Left ventricle myocardium superior (tissue), 1 donor: Measurements from ENCODE around the gene OGDH. TPM values are rescaled to one million over a fixed set of nuclear protein-coding genes. Genes with fewer than 3 reads are reported as not detected.
"Not testable (repeated sequence)": the region's sequence is repeated elsewhere in the genome, so short reads cannot be mapped to it uniquely, and the experiment has no call there.

Source experiments
- ATAC-seq: fragments of 200-7000 bp; cut with Tn5 transposase; one replicate; pipeline ENCODE4 v1.9.1; 2020; ENCODE audit warnings: mild to moderate bottlenecking, moderate library complexity
- DNase-seq: peaks from one replicate; pipeline ENCODE4 v3.0.0-alpha.2; 2020
- intact Hi-C: fragments of 100-400 bp; cut with micrococcal nuclease; formaldehyde crosslinking; loops from one replicate; pipeline ENCODE4 v1.11.0; 2022
- total RNA-seq: library from RNA; stranded (reverse); fragmentation: NEBNext Ultra II Directional; extraction: Animal tissue kit (Norgen Biotek cat#: 25700); gene quantifications from one replicate; pipeline ENCODE4 v1.2.1, GENCODE V29; 2021
- donor health status: DM: no; HTN: yes; CAD: no; lungs with severe emphysema.

Gene OGDH
- total RNA-seq, 1 donor from 2014 or later, result 701 TPM

DNA sequence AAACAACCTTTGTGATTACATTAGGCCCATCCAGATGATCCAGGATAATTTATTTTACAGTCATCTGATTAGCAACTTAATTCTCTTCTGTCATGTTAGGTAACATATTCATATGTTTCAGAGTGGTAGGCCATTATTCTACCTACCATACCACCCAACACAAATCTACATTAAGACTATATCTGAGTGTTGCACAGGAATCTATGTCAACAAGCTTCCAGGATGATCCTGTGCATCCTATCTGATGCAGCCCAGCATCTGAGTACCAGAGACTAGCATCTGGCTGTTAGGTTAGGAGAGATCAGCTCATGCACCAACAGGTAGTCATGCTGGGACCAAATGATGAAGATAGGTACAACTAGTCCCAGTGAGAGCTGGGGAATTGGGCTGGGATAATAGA is 31.4 kb upstream of the OGDH start:
- no peak for ATAC-seq
- intact Hi-C loops, result no loop called here

GRCh38 chr7:44576228-44576627 is 30.2 kb upstream of the OGDH start:
- intact Hi-C loops, result no loop called here
- ATAC-seq (no peak), DNase-seq (no peak)

More for the DNA sequence above, 31.4 kb upstream of the OGDH start:
- DNase-seq, result no peak

DNA sequence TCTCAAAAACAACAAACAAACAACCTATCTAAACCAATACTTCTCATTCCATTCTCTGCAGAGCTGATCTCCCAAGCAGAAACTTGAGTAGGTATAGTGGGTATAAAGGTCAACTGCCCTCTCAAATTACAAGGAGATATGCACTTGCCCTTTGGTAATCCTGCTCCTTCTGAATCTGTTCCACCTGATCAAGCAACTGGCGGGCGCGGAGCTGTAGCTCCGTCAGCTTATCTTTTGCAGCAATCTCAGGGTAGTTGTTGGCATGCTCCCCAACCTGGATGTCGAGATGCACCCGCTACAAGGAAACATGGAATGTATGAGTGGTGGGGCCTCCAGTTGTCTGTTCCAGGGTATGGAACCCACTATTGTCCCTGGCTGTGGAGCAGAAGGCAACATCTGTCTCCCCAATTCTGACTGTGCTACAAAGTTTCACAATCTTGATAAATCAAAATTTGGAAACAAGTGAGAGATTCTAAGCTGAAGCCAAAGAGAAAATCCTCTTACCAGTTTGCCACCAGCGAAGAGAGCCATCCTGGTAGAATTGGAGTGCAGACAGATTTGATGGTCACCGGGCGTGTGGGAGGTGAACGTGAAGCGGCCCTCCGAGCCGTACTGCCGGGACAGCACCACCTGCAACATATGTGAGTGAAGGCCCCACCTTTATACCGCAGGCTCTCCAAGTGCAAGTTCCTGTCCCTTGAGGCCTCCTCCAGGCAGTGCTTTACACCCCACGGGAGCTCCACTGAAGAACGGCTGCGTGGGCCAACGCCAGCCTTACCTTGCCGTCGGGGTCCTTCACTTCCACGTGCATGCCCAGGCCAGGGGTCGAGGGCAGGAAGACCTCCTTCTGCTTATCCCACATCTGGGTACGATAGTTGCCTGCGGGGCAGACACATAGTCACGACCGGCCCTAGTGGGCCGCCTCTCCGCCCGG is 25.2 kb upstream of the OGDH start:
- ATAC-seq, result peak; percentile 5
- intact Hi-C loops, result no loop called here
- no peak for DNase-seq

DNA sequence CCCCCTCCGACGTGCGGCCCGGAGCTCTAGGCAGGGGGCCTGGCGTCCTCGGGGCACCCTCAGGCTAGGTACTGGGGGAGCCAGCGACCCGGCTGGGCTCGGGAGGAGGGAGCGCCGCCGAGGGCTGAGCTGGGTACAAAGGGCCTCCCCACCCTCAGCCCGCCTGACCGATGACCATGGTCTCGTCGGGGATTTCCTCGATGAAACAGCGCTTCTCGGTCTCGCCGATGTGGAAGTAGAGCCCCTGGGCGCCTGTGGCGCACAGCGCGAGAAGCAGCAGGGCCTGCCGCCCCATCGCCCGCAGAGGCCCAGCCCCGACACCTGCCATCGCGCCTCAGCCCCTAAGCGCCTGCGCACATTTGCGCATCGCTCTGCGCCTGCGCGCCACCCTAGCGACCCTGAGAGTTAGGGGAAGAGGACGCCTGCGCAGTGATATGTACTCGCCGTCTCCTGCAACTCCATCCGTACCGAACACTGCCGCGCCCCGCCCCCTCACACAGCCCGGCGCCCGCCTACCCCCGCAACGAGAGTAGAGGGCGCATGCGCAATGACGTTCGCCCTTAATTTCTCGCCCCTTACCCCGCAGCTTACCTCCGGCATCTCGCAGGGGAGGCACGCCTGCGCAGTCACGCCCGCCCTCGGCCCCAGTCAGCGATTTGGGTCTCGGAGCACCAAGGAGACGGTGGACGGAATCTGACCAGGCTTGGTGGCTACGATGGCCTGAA is 24.4 kb upstream of the OGDH start, which contains the start of gene TMED4:
Gene TMED4, minus strand, starts transcription at position 353 of the 725 bp plus-strand sequence. Its CDS starts 25 bp downstream, at position 328.
- peak; percentile 100 for DNase-seq
- peak; percentile 97 for ATAC-seq
- intact Hi-C loops, result no loop called here

DNA sequence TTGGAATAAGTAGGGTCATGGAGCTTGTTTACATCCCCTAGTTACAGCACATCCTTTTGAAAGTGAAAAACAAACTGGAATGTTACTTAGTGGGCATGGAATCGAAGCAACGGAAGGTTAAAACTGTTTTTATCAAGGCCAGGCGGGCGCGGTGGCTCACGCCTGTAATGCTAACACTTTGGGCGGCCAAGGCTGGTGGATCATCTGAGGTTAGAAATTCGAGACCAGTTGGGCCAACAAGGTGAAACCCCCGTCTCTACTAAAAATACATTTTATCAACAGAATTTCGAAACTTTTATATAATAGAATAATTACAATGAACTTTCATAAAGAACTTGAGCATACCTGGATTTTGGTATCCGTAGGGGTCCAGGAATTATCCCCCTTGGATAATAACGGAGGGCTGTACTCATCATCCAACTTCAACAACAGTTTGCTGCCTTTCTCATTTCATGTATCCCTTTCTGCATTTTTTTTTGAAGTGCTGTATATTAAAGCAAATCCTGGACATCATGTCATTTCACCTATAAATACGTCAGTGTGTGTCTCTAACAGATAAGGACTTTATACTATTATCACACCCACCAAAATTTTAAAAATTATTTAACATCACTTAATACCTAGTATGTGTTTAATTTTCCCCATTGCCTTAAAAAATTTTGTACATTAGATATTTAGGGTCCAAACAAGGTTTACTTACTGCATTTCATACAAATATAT is 23.1 kb upstream of the OGDH start:
- no peak for ATAC-seq
- no peak for DNase-seq
- intact Hi-C loops, result no loop called here

DNA sequence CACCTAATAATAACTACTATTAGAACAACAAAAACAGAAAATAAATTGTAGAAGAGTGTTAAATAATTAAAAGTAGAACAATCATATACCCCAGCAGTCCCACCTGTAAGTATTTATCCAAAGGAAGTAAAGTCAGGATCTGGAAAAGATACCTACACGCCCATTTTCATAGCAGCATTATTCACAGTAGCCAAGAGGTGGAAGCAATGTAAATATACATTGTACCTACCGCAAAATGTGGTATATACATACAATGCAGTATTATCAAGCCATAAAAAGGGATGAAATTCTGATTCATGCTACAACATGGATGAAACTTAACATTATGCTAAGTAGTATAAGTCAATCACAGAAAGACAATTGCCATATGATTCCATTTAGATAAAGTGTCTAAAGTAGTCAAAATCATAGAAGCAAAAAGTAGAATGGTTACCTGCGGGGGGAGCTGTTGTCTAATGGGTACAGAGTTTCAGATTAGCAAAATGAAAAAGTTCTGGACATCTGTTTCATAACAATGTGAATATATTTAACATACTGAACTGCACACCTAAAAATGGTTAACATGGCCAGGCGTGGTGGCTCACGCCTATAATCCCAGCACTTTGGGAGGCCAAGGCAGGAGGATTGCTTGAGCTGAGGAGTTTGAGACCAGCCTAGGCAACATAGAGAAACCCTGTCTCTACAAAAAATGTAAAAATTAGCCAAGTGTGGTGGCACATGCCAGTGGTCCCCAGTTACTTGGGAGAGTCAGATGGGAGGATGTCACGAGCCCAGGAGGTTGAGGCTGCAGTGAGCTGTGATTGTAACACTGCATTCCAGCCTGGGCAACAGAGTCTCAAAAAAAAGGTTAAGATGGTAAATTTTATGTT is 18.4 kb upstream of the OGDH start:
- intact Hi-C loops, result loop anchor here (5.0 kb wide), 2 partner anchors 259 to 334 kb away; partner anchors contain the start of gene H2AZ2
- DNase-seq (no peak), ATAC-seq (peak; percentile 73)

GRCh38 chr7:44590910-44591309 is 15.5 kb upstream of the OGDH start:
- DNase-seq (no peak), ATAC-seq (no peak)
- intact Hi-C loops, result no loop called here

- DNase-seq (no peak), ATAC-seq (peak; percentile 96)
- intact Hi-C loops, result no loop called here
These were observed 10.3 kb upstream of the OGDH start for GRCh38 chr7:44595934-44596635.

DNA sequence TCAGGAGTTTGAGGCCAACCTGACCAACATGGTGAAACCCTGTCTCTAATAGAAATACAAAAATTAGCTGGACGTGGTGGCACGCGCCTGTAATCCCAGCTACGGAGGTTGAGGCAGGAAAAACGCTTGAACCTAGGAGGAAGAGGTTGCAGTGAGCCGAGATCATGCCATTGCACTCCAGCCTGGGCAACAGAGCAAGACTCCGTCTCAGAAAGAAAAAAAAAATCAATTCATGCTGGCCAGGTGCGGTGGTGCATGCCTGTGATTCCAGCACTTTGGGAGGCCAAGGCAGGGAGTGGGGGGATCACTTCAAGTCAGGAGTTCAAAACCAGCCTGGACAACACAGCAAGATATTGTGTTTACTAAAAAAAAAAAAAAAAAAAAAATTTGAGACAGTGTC is 9.2 kb upstream of the OGDH start:
- intact Hi-C loops, DNase-seq, ATAC-seq: not testable (repeated sequence)

DNA sequence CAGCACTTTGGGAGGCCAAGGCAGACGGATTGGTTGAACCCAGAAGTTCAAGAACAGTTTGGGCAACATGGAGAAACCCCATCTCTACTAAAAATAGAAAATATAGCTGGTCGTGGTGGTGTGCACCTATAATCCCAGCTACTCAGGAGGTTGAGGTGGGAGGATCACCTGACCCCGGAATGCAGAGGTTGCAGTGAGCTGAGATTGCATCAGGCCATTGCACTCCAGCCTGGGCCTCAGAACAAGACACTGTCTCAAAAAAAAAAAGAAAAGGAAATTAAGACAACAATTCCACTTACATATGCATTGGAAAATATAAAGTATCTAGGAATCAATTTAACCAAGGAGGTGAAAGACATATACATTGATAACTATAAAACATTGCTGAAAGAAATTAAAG is 7.2 kb upstream of the OGDH start:
- DNase-seq (no peak), ATAC-seq (no peak)
- intact Hi-C loops, result no loop called here

GRCh38 chr7:44602576-44602910 is 3.9 kb upstream of the OGDH start:
- ATAC-seq (no peak), DNase-seq (no peak)
- intact Hi-C loops, result no loop called here

DNA sequence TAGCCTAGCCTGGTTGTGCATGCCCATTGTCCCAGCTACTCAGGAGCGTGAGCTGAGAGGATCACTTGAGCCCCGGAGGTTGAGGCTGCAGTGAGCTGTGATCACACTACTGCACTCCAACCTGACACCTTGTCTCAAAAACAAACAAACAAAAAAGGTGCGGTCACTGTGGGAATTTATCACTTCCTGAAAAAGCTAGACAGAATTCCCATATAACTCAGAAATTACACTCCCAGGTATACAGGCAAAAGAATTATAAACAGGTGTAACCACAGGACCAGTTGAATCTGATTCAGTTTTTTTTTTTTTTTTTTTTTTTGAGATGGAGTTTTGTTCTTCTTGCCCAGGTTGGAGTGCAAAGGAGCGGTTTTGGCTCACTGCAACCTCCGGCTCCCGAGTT is 3.2 kb upstream of the OGDH start:
- DNase-seq (no peak), ATAC-seq (no peak)
- intact Hi-C loops, result no loop called here

DNA sequence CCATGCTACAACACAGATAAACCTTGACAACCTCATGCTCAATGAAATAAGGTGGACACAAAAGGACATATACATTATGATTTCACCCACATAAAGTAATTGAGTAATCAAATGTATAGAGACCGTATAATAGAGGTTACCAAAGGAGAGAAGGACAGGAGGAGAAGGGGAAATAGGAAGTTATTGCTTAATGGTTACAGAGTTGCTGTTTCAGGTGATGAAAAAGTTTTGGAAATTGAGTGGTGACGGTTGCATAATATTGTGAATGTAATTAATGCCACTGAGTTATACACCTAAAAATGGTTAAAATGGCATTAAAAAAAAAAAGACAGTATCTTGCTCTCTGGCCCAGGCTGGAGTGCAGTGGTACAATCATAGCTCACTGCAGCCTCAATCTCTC is 1.5 kb upstream of the OGDH start:
- no peak for ATAC-seq
- intact Hi-C loops, result no loop called here

GRCh38 chr7:44607141-44608068 is 978 bp downstream of the OGDH start:
- DNase-seq (no peak), ATAC-seq (no peak)
- intact Hi-C loops, result no loop called here

More for the DNA sequence above, 1.5 kb upstream of the OGDH start:
- no peak for DNase-seq

- intact Hi-C loops, result no loop called here
- DNase-seq, result no peak
- no peak for ATAC-seq
These were observed 2.7 kb downstream of the OGDH start for GRCh38 chr7:44608916-44609648.

DNA sequence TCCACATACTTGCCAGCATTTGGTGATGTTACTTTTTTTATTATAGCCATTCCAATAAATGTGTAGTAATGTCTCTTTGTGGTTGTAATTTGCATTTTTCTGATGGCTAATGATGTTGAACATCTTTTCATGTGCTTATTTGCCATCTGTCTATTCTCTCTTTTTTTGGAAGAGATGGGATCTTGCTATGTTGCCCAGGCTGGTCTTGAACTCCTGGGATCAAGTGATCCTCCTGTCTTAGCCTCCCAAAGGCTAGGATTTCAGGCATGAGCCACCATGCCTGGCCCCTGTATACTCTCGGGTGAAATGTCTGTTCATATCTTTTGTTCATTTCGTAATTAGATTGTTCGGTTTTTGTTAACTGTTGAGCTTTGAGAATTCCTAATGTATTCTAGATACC is 3.4 kb downstream of the OGDH start:
- no peak for ATAC-seq
- intact Hi-C loops, result no loop called here
- no peak for DNase-seq
